NCI-H526 treated with DMSO at 0.1 percent for 48 hours (cell line): Measurements from ENCODE around the gene FCHSD2.
"Not testable (repeated sequence)": the region's sequence is repeated elsewhere in the genome, so short reads cannot be mapped to it uniquely, and the experiment has no call there.

Experiments
- DNase-seq: peaks from one replicate; lab custom pipeline; 2025; lab: John Stamatoyannopoulos, UW

FCHSD2 gene

GRCh38 chr11:72925656-72926055 is 216.5 kb downstream of the FCHSD2 start:
- DNase-seq: no peak

- peak; percentile 36 for DNase-seq
Measured at GRCh38 chr11:72924568-72925190, 217.4 kb downstream of the FCHSD2 start.

- no peak for DNase-seq
Measured at GRCh38 chr11:72921028-72921716, 220.9 kb downstream of the FCHSD2 start.

- DNase-seq: no peak
Measured at GRCh38 chr11:72920001-72920400, 222.1 kb downstream of the FCHSD2 start.

GRCh38 chr11:72918851-72919250 is 223.3 kb downstream of the FCHSD2 start:
- DNase-seq: no peak

GRCh38 chr11:72912253-72912652 is 229.9 kb downstream of the FCHSD2 start:
- no peak for DNase-seq

- DNase-seq: not testable (repeated sequence)
Measured at GRCh38 chr11:72909558-72910388, 232.3 kb downstream of the FCHSD2 start.

GRCh38 chr11:72908032-72908676 is 234.0 kb downstream of the FCHSD2 start:
- peak; percentile 37 for DNase-seq

- no peak for DNase-seq
Measured at GRCh38 chr11:72904016-72904415, 238.1 kb downstream of the FCHSD2 start.

GRCh38 chr11:72901374-72901773 is 240.7 kb downstream of the FCHSD2 start:
- no peak for DNase-seq

- DNase-seq: no peak
Measured at GRCh38 chr11:72900013-72900412, 242.1 kb downstream of the FCHSD2 start.

- DNase-seq: no peak
Measured at GRCh38 chr11:72899238-72899637, 242.9 kb downstream of the FCHSD2 start.

- DNase-seq: no peak
Measured at GRCh38 chr11:72897506-72897905, 244.6 kb downstream of the FCHSD2 start.

GRCh38 chr11:72896431-72896830 is 245.7 kb downstream of the FCHSD2 start:
- no peak for DNase-seq

GRCh38 chr11:72890881-72891280 is 251.2 kb downstream of the FCHSD2 start:
- DNase-seq: no peak

- no peak for DNase-seq
Measured at GRCh38 chr11:72886619-72887018, 255.5 kb downstream of the FCHSD2 start.

- DNase-seq: no peak
Measured at GRCh38 chr11:72885749-72886609, 256.1 kb downstream of the FCHSD2 start.

GRCh38 chr11:72876147-72876546 is 266.0 kb downstream of the FCHSD2 start:
- DNase-seq: no peak

- no peak for DNase-seq
Measured at GRCh38 chr11:72875736-72876135, 266.4 kb downstream of the FCHSD2 start.

GRCh38 chr11:72872012-72872411 is 270.1 kb downstream of the FCHSD2 start:
- no peak for DNase-seq

GRCh38 chr11:72871119-72871518 is 271.0 kb downstream of the FCHSD2 start:
- DNase-seq: no peak
